ENCODE measurements around the gene OPCML.

- TF ChIP-seq CTCF (conservative IDR thresholded peaks at IDR 0.05; ENCODE audit: low read depth in 2 of 2) (no peak), REST (IDR thresholded peaks at IDR 0.05; ENCODE audit: unreplicated experiment) (no peak), POLR2AphosphoS5 (IDR thresholded peaks at IDR 0.05; ENCODE audit: low read depth) (no peak)
Measured at GRCh38 chr11:132904091-132904490, 628.2 kb downstream of the OPCML start.

Data from GM23338 (cell line).